ENCODE measurements around the gene JAZF1. TPM values are rescaled to one million over a fixed set of nuclear protein-coding genes. Genes with fewer than 3 reads are reported as not detected.

JAZF1 gene
- total and polyA plus RNA-seq, 7 donors, result 2.3 to 10.6 (median 5.3) TPM

- no peak for TF ChIP-seq CTCF (IDR thresholded peaks at IDR 0.05)
- Histone ChIP-seq H3K36me3 (ENCODE audit: insufficient read depth in 1 of 2, low read depth in 1 of 2) (peaks cover 0 to 22% of the 10 kb centered on the region in 2 donors), H3K4me1 (no peaks in the 10 kb centered on the region), H3K27ac (no peak overlapping the region), H3K9me3 (no peaks in the 10 kb centered on the region), H3K4me3 (no peak overlapping the region), H3K27me3 (ENCODE audit: insufficient read depth in 3 of 3, low read length in 2 of 3) (no peaks in the 10 kb centered on the region)
- intact Hi-C loops (cut with DNase I), result no loop called here
- DNase-seq (no peak), ATAC-seq (no peak)
- WGBS, 3 donors, result 97 to 100% (median 100%) methylated on average over 2 of the region's 2 CpGs
These were observed 344.1 kb downstream of the JAZF1 start for GRCh38 chr7:27836536-27836935.

GRCh38 chr7:27835376-27835775, 345.2 kb downstream of the JAZF1 start:
- Histone ChIP-seq H3K27me3 (ENCODE audit: insufficient read depth in 3 of 3, low read length in 2 of 3) (no peaks in the 10 kb centered on the region), H3K27ac (no peak overlapping the region), H3K4me1 (no peaks in the 10 kb centered on the region), H3K4me3 (no peak overlapping the region), H3K9me3 (no peaks in the 10 kb centered on the region), H3K36me3 (ENCODE audit: insufficient read depth in 1 of 2, low read depth in 1 of 2) (peaks cover 0 to 30% of the 10 kb centered on the region in 2 donors)
- intact Hi-C loops (cut with DNase I), result no loop called here
- WGBS, 3 donors, result 88 to 89% (median 88%) methylated on average over 7 of the region's 7 CpGs
- no peak for ATAC-seq
- no peak for DNase-seq
- no peak for TF ChIP-seq CTCF (IDR thresholded peaks at IDR 0.05)

GRCh38 chr7:27834179-27834921, 346.2 kb downstream of the JAZF1 start:
- ATAC-seq, result peak; percentile 78 to 96 (median 87)
- intact Hi-C loops (cut with DNase I), result no loop called here
- Histone ChIP-seq H3K4me3 (no peak overlapping the region), H3K4me1 (no peaks in the 10 kb centered on the region), H3K9me3 (no peaks in the 10 kb centered on the region), H3K27me3 (ENCODE audit: insufficient read depth in 3 of 3, low read length in 2 of 3) (no peaks in the 10 kb centered on the region), H3K36me3 (ENCODE audit: insufficient read depth in 1 of 2, low read depth in 1 of 2) (peaks cover 0 to 36% of the 10 kb centered on the region in 2 donors), H3K27ac (no peak overlapping the region)
- peak in 1 of 2 donors; percentile 55 for DNase-seq
- 38 to 43% (median 40%) methylated on average over 7 of the region's 7 CpGs for WGBS, 3 donors
- no peak for TF ChIP-seq CTCF (IDR thresholded peaks at IDR 0.05)

GRCh38 chr7:27826357-27826756, 354.2 kb downstream of the JAZF1 start:
- Histone ChIP-seq H3K27me3 (ENCODE audit: insufficient read depth in 3 of 3, low read length in 2 of 3) (no peaks in the 10 kb centered on the region), H3K9me3 (no peaks in the 10 kb centered on the region), H3K4me1 (no peaks in the 10 kb centered on the region), H3K4me3 (no peak overlapping the region), H3K27ac (no peak overlapping the region), H3K36me3 (ENCODE audit: insufficient read depth in 1 of 2, low read depth in 1 of 2) (peaks cover 0 to 67% of the 10 kb centered on the region in 2 donors)
- DNase-seq (no peak), ATAC-seq (no peak)
- WGBS, 3 donors, result 87 to 93% (median 88%) methylated on average over 5 of the region's 5 CpGs
- intact Hi-C loops (cut with DNase I), result no loop called here
- no peak for TF ChIP-seq CTCF (IDR thresholded peaks at IDR 0.05)

GRCh38 chr7:27825891-27826290, 354.7 kb downstream of the JAZF1 start:
- DNase-seq, result no peak
- Histone ChIP-seq H3K4me3 (no peak overlapping the region), H3K36me3 (ENCODE audit: insufficient read depth in 1 of 2, low read depth in 1 of 2) (peaks cover 0 to 62% of the 10 kb centered on the region in 2 donors), H3K9me3 (no peaks in the 10 kb centered on the region), H3K4me1 (no peaks in the 10 kb centered on the region), H3K27me3 (ENCODE audit: insufficient read depth in 3 of 3, low read length in 2 of 3) (no peaks in the 10 kb centered on the region), H3K27ac (no peak overlapping the region)
- peak in 1 of 4 donors; percentile 48 for ATAC-seq
- TF ChIP-seq CTCF (IDR thresholded peaks at IDR 0.05), result no peak
- 84 to 87% (median 85%) methylated on average over 2 of the region's 2 CpGs for WGBS, 3 donors
- intact Hi-C loops (cut with DNase I), result no loop called here

Data from psoas muscle (tissue), 8 donors.